HG02840 (cell line): ENCODE results near the gene ZSCAN23.
"Not testable (repeated sequence)": the region's sequence is repeated elsewhere in the genome, so short reads cannot be mapped to it uniquely, and the experiment has no call there.

Experiments
- ATAC-seq: cut with Tn5 transposase; IDR thresholded peaks from one replicate; pipeline ENCODE4 v1.9.1; 2021; ENCODE audit warnings: mild to moderate bottlenecking, moderate library complexity, moderate number of reproducible peaks; ENCODE audit not compliant: unreplicated experiment, low FRiP score

ZSCAN23 gene

DNA sequence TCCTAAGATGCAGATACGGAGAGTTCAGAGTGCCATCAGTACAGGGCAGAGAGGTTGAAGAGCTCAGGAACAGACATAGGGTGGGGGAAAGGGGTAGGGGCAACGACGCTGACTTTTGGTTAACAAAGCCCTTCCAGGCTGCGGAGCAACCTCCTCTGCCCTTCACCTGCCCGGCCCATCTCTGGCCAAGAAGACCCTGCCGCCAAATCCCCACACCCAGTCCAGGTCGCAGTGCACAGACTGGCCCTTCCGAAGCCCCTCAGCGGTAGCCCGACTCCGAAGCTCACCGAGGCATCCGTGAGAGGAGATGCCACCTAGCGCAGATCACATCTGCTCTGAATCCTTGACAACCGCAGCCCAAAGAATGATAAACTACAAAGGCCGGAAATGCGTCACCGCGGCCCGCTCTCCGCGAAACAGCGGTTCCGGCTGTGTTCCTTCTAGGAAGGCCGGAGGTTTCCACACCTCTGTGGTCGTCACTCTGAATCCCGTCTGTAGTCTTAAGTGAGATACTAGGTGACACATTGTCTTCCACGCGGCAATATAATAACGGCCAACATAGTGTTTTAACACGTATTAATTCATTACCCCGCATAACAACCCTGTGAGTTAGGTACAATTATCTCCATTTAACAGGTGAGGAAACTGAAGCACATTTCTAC, at the start of gene ZSCAN23:
Gene ZSCAN23 (minus strand): TSS at position 380 of the 662 bp plus-strand sequence. CDS start 7,225 bp downstream, outside the sequence.
- peak; percentile 78 for ATAC-seq

DNA sequence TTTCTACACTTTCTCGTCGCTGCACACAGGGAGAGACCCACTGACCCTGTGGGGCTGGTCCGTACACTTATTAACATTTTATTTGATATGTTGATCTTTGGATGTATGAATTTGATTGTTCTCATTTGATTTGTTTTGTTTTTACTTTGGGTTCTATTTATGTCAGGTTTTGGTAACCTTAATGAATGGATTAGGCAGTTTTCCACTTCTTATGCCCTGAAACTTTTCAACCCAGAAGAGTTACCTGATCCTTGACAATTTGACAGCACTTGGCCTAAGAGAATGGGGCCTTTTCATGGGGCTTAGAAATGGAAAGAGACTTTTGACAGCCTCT, 48.7 kb upstream of the ZSCAN23 start:
- ATAC-seq, result no peak

DNA sequence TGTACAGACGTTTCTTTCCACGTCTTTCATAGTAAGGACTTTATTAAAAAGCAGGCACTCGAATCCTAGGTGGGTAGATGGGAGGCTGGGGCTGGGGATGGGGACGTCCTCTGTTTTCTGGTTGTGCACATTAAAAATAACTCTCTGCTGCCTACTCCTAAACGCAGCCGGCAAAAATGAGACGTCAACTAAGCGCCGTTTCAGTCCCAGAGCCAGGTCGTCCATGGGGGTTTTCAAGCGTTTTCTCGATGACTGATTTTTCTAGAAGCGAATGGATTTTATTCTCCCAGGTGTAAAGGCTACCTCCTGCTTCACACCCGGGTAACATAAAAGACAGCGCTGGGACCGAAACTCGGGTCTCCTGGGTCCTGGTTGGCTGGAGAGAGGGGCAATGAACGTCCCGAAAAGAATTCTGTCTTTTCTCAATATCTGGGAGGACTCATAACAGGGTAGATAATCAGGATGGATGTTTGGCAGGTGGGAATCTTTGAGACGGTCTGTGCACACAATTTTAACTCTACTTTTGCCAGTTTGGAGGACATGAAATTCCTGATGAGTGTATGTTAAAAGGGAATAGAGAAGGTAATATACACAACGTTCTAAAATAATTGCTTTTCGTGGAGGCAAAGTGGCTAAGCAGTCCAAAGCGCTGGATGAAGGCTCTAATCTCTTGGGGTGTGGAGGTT, 47.1 kb upstream of the ZSCAN23 start:
- ATAC-seq, result no peak

DNA sequence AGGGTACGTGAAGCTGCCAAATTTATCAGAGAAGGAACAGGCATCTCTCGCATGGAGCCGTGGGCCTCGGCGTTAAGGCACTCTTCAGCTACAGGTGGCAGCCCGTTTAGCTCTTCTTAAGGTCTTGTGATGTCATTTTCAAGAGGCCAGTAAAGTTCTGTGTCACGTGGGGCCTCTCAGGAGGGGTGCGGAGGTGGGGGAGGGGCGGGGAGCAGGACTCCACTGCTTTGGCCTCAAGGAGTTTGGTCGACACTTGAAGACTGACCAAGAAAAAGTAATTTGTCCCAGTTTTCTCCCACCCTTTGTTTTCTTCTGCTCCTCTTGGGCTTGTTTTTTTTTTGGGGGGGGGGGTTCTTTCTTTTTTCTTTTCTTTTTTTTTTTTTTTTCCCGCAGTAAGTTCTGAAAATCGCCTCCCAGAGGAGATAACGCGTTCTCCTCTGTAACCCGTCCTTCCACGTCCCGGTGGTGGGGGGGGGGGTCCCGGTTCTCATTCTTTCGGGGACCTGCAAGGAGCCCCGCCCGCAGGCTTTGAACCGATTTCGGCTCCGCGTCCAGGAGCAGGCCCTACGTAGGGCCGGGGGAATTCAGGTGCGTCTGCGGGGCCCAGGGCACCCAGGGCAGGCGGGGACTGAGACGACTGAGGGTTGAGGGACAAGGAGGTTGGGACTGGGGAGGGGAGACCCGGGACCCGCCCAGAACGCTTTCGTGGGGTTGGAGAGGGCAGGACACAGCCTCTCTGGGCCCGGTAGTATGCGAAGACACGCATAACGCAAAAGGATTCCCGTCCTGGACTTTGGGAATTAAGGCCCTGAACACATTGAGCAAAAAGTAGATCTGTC, 46.3 kb upstream of the ZSCAN23 start:
- ATAC-seq, result no peak

DNA sequence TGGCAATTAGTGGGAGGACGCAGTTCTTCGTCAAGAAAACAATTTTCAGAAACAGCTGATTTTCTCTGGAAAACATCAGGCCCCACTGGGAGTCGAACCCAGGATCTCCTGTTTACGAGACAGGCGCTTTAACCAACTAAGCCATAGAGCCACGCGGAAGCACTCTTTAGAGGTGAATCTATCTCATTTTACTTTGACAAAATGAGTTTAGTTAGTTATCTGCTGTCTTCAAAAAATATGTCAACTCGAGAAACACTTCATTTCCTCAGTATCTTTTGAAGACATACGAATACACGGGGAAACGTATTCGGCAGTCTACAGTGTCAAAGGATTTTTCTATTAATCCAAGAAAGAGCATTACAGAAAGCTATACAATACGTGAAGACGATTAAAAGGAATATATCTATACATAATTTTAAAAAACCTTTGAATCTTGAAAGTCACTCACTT, 45.6 kb upstream of the ZSCAN23 start:
- no peak for ATAC-seq

DNA sequence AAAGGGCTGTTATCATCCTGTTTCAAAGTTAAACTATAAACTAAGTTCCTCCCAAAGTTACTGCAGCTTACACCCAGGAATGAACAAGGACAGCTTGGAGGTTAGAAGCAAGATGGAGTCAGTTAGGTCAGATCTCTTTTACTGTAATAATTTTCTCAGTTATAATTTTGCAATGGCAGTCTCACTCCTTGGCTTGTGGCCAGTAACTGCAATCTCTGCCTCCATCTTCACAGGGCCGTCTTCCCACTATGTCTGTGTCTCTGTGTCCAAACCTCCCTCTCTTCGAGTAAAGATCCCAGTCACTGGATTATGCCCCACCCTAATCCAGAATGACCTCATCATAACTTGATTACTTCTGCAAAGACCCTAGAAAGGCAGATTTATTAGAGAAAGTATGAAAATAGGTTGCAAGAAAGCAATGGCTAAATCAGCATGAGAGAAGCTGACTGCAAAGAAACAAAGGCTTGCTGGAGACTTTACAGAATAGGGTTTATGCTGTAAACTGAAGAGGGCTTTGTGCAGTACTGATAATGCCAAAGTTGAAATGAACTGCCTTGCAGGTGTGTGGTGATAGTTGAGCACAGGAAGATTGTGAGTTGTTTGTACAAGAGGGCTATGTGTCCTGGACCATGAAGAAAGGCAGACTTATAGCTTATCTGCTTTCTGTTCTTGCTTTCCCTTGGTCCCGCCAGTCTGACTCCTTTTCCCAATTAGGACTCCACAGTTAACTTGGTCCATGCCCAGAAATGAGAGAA, 43.9 kb upstream of the ZSCAN23 start:
- ATAC-seq, result no peak

DNA sequence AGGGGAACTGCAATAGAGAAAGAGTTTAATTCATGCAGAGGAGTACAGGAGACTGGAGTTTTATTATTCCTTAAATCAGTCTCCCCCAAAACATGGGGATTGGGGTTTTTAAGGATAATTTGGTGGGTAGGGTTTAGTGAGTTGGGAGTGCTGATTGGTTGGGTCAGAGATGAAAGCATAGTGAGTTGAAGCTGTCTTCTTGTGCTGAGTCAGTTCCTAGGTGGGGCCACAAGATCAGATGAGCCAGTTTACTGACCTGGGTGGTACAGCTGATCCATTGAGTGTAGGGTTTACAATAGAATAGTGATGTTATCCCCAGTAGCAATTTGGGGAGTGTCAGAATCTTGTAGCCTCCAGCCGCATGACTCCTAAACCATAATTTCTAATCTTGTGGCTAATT, 43.2 kb upstream of the ZSCAN23 start:
- no peak for ATAC-seq

DNA sequence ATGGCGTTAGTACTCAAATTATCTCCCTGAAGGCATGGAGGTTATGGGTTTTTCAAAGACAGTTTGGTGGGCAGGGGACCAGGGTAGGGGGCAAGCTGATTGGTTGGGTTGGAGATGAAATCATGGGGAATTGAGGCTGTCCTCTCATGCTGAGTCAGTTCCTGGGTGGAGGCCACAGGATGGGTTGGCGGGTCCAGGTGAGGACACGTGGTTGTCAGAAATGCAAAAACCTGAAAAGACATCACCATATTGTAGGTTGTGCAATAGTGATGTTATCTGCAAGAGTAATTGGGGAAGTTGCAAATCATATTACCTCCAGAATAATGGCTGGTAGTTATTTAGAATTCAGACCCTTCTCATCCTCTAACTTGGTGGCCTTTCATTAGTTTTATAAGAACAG, 42.2 kb upstream of the ZSCAN23 start:
- ATAC-seq, result no peak

DNA sequence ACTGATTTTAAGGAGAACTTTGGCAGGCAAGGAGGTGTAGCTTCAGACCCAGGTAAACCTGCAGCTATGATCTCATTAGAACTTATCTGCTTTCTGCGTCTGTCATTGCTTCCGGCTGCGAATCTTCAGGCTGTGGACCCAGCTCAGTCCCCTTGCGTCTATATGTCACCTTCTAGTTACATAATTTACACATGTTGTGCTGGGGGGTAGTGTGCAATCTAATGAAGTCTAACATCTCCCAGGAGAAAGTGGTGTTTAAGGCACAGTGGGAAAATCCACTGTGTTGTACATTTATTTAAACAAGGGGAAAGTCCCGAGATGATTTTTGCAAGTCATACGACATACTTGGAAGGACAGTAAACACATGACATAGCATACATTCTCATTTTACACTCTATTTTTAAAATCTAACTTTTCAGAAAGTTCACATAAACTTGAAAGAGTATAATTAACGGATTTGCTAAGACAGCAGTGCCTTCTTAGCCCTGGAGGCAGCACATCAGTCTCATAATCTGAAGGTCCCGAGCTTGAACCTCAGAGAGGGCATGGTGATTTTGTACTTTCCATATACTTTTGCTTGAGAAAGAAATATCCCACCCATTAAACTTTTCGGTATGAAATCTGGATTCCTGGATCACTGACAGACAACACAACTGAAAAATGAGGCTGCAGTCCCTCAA, 37.1 kb upstream of the ZSCAN23 start:
- ATAC-seq, result no peak

DNA sequence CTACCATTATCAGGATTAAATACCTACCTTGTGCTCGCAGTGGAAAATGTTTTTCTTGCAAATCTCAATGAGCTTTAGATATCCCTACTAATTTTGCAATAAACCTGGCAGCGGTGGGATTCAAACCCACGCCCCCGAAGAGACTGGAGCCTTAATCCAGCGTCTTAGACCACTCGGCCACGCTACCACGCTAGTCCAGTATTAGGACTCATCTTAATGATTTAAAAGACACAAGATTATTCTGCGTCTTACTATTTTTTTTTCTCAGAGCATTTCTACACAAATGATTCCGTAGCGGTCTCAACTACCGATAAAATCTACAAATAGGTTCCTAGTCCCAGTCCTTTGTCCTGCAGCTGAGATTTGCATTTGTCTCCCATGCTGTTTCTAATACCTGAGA, 35.2 kb upstream of the ZSCAN23 start:
- no peak for ATAC-seq

DNA sequence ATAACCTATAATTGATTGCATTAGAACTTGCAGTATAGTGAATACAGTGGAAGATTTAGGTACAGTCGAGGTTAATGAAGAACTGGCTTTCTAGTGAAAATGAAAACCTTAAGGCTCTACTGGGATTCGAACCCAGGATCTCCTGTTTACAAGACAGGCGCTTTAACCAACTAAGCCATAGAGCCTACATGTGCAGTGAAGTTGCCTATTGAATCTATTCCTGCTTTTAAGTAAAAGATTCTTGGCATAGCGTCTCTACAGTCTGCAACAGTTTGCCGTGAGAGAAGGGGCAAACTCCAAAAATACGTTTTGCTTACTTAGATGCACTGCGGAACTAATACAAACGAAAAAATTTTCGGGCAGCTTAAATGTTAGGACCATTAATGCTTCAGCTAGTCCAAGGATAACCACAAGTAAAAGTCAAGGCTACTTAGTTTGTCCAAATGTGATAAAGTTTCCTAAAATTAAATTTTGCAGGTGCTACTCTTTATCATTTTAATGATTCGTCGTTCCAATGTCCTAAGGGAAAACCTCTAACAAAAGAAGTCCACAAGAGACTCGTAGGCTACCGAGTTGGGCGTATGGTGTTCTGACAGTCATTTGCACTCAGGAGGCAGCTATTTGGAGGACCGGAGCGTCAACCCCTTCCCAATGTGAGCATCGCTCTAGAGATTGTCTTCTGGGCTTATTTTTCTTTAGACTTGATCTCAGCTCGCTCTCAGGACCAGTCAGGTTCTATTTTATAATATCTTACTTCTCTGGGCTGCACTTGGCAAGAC, 31.3 kb upstream of the ZSCAN23 start:
- ATAC-seq, result no peak

DNA sequence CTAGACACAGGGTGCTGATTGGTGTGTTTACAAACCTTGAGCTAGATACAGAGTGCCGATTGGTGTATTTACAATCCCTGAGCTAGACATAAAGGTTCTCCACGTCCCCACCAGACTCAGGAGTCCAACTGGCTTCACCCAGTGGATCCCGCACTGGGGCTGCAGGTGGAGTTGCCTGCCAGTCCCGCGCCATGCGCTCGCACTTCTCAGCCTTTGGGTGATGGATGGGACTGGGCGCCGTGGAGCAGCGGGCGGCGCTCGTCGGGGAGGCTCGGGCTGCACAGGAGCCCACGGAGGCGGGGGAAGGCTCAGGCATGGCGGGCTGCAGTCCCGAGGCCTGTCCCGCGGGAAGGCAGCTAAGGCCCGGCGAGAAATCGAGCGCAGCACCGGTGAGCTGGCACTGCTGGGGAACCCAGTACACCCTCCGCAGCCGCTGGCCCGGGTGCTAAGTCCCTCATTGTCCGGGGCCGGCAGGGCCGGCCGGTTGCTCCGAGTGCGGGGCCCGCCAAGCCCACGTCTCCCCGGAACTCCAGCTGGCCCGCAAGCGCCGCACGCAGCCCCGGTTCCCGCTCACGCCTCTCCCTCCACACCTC, 26.0 kb upstream of the ZSCAN23 start:
- ATAC-seq, result not testable (repeated sequence)

DNA sequence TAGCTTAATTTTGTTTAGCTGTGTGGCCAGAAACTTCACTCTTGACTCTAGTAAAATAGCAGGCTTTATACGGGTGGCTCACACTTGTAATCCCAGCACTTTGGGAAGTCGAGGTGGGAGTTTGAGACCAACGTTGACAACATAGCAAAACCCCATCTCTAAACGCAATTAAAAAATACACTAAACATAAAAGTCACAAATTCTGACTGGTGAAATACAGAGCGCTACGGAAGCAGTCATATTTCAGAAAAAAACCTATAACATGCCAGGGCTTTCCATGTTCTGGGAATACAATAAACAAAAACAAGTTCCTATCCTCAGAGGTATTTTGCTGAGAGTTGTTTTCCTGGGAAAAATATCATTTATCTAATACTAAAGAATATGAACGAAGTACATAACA, 24.8 kb upstream of the ZSCAN23 start:
- no peak for ATAC-seq

DNA sequence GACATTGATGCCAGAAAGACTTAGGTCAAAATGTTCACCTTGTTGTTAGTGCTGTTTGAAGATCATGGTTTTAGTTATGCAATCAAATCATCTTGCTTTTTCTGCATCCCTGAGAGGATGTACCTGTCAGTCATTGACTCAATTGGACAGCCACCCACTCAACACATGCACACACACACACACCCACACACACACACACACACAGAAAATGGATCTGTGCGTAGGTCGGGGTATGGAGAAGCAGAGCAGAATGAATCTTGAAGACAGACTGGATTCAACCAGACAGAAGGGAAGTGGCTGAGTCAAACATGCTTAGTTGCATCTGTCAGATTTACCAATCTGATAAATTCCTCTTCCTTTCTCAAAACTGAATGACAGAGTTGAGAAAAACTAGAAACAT, 19.1 kb upstream of the ZSCAN23 start:
- no peak for ATAC-seq

DNA sequence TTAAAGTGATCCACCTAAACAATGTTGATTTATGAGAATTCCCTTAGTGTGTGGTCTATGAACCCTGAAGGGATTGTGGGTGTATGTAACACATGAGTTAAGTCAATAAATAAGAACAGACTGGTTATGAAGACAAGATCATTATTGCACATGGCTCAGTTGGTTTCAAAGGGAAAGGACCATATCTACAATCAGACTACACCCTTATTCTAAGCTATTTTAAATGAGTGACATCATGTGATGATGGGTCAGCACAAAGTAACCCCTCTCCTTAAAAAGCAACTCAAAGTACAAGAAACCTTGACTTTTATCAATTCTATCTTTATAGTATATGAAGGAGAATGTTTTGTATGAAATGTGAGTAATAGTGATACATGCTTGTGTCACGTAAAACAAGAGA, 15.3 kb upstream of the ZSCAN23 start:
- no peak for ATAC-seq

DNA sequence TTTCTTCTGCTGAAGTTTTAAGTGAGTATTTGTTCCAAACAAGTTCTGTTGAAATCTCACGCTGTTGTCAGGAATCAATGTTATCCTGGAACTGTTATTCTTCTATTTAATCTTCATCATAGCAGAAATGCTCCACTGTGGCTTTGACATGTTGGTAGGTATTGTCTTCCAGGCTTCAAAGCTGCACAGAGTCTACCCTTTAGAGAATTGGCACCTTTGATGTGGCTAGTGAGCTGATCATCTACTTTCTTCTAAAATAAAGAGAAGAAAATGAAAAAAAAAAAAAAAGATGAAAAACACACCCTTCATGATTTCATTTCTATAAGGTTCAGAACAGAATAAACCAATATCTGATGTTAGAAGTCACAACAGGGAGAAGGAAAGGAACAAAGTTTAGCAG, 5.8 kb upstream of the ZSCAN23 start:
- ATAC-seq, result no peak

DNA sequence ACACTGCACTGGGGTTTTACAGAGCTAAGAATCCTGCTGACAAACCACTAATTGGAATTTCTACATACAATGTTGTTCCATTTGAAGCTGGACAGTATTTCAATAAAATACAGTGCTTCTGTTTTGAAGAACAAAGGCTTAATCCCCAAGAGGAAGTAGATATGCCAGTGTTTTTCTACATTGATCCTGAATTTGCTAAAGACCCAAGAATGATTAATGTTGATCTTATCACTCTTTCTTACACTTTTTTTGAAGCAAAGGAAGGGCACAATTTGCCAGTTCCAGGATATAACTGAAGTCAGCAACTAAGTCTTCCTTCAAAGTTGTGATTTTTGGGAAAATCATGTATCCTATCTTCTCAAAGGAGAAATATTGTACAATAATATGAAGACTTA, 4.2 kb upstream of the ZSCAN23 start:
- ATAC-seq, result not testable (repeated sequence)

DNA sequence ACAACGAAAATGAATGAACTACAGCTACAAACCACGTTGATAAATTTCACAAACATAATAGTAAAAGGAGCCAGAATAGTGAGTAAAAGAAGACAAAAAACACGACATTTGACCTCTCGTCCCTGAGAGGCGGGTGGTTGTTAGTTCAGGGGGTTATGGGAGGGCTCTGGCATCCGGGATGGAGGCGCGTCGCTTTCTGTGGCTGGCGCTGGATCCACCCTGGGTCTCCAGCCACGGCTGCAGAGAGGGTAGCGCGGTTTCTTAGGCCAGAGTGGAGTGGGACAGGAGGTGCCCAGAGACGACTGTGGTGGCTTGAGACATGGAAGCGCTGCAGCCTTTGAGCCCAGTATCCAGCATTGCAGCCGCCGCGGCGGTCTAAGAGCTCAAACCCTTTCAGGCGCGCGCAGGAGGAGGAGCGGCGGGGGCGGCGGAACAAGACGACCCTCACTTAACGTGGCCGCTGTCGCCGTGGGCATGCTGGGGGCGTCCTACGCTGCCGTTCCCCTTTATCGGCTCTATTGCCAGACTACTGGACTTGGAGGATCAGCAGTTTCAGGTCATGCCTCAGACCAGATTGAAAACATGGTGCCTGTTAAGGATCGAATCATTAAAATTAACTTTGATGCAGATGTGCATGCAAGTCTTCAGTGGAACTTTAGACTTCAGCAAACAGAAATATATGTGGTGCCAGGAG, 3.7 kb upstream of the ZSCAN23 start:
- no peak for ATAC-seq
